ENCODE measurements around the gene CALB2. TPM values are rescaled to one million over a fixed set of nuclear protein-coding genes. Genes with fewer than 3 reads are reported as not detected.

The CALB2 gene
- total RNA-seq, 1 donor, result under 0.01 TPM

GRCh38 chr16:71436473-71436872 is 78.0 kb downstream of the CALB2 start:
- DNase-seq (ENCODE audit: low read depth), result no peak
- TF ChIP-seq CTCF (IDR thresholded peaks at IDR 0.05; ENCODE audit: insufficient read depth, low read depth, low read length), result no peak
- H3K4me3 ChIP-seq (ENCODE audit: low read depth, low read length), result no peak overlapping the region

GRCh38 chr16:71439523-71439922 is 81.0 kb downstream of the CALB2 start:
- DNase-seq (ENCODE audit: low read depth), result peak; percentile 10
- TF ChIP-seq CTCF (IDR thresholded peaks at IDR 0.05; ENCODE audit: insufficient read depth, low read depth, low read length), result no peak
- no peak overlapping the region for H3K4me3 ChIP-seq (ENCODE audit: low read depth, low read length)

Other genes with a start within 250 kb of the CALB2 start
- gene HYDIN, start 128.0 kb upstream of the CALB2 start, total RNA-seq, result under 0.01 and 2.3 TPM in 2 replicates
- gene CMTR2, start 69.3 kb upstream of the CALB2 start, total RNA-seq, result 35.1 and 42.7 TPM in 2 replicates
- gene TLE7, start 83.3 kb downstream of the CALB2 start, total RNA-seq, result not detected in 2 replicates
- gene ZNF23, start 103.5 kb downstream of the CALB2 start, total RNA-seq, result 13.5 and 14.7 TPM in 2 replicates
- gene ZNF19, start 130.6 kb downstream of the CALB2 start, total RNA-seq, result 2.2 and 2.6 TPM in 2 replicates
- gene CHST4, start 167.7 kb downstream of the CALB2 start, total RNA-seq, result not detected in 2 replicates
- gene TAT, start 218.4 kb downstream of the CALB2 start, total RNA-seq, result under 0.01 TPM in 1 of 2 replicates, not detected in the other